ENCODE measurements around the gene GIT2.

Gene GIT2

DNA sequence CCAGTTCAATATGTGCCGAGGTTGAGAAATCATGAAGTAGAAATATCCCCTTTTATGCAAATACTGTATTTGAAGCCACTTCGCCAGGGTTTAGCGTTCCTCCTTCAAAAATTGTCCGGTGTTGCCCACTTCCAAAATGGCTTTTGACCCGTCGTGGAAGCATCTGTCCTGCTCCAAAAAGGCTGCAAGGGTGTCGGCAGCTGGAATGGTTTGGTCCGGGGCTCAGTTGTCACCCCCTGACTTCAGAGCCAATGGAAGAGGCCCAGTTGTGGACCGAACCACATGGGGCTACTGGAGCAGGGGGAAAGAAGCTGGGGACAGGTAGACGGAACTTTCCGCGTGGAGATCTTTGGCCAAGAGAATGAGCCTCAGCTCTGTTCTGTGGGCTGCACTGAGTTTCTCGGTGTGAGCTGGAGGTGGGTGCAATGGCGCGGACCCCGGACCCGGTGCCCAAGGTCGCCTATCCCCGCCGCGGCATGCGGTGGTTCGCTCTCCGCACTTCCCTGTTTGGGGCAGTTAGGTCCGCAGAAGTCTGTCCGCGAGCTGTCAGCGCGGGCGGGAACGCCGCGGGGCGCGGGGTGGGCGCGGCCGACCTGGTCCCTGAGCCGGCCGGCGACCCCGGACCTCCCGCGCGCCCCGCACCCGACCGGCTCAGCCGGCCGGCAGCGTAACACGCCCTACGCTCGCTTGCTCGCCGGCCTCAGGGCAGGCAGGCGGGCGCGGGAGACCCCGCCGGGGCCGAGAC lies 2.9 kb upstream of the GIT2 start, which contains the start of gene ANKRD13A:
TSS of gene ANKRD13A (plus strand) at position 527 of the 745 bp plus-strand sequence. CDS start 259 bp downstream, outside the sequence.
- H3K27ac ChIP-seq: peak within 1 kb of the TSS; percentile 75
- H3K36me3 ChIP-seq (ENCODE audit: insufficient read depth, low read length): no peaks in the 10 kb centered on the region
- TF ChIP-seq EZH2 (IDR thresholded peaks at IDR 0.05) (no peak), POLR2AphosphoS5 (IDR thresholded peaks at IDR 0.05; ENCODE audit: borderline replicate concordance, low read depth, low read length) (peak; percentile 78)
- no peaks in the 10 kb centered on the region for H3K9me3 ChIP-seq (ENCODE audit: low read depth, low read length)
- peak within 1 kb of the TSS; percentile 80 for H3K4me3 ChIP-seq
- peak; percentile 81 for DNase-seq (ENCODE audit: low read depth, low spot score)
- peak within 1 kb of the TSS; percentile 89 for H3K9ac ChIP-seq (ENCODE audit: insufficient read length)

DNA sequence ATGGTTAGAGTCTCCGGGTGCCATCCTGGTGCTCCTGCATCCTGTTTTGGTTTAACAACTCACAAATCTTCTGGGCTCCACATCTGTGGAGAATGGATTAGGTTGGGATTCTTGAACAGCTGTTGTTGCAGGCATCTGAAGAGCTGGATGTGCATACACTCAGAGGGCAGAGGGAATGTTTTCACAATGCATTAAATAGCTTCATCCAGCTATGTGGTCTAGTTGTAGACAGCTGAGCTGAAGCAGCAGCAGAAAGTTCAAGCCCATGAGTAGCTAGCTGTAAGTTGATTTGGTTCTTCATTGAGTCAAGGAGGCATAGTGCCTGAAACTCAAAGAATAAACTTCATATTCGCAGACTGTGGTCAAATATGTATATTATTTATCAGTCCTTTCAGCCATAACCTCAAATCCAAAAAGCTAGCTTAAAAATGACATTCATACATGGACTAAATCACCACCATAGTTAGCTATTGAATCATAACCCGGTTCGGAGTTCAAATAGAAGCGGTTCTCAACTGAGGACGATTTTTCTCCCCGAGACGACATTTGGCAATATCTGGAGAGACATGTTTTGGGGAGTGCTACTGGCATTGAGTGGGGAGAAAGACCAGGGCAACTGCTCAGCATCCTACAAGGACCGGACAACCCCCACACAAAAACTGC lies 2.2 kb upstream of the GIT2 start:
- peak overlapping the region; percentile 89 for H3K9ac ChIP-seq (ENCODE audit: insufficient read length)
- TF ChIP-seq POLR2AphosphoS5 (IDR thresholded peaks at IDR 0.05; ENCODE audit: borderline replicate concordance, low read depth, low read length) (no peak), EZH2 (IDR thresholded peaks at IDR 0.05) (no peak), FOXP2 (optimal IDR thresholded peaks at IDR 0.05; ENCODE audit: control extremely low read depth, extremely low read length, insufficient read depth) (no peak)
- peak overlapping the region; percentile 80 for H3K4me3 ChIP-seq
- no peaks in the 10 kb centered on the region for H3K36me3 ChIP-seq (ENCODE audit: insufficient read depth, low read length)
- DNase-seq (ENCODE audit: low read depth, low spot score): no peak
- no peak overlapping the region; the same call in 1 of the 2 replicates for H3K27ac ChIP-seq
- no peaks in the 10 kb centered on the region for H3K9me3 ChIP-seq (ENCODE audit: low read depth, low read length)

DNA sequence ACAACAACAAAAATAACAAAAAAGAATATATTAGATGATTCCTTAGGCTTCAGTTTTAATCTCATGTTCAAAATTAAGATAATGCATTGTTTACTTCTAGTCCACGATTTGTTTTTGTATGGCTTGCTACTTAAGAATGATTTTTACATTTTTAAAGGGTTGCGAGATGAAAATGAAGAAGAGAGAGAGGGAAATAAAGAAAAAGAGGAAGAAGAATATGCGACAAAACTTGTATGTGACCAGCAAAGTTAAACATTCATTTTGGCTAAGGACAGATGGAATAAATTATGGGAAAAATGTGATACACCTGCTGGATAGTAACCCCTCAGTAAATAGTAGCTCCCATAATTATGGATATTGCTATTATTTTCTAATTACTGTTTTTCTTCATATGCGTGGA lies 1.2 kb upstream of the GIT2 start:
- TF ChIP-seq FOXP2 (optimal IDR thresholded peaks at IDR 0.05; ENCODE audit: control extremely low read depth, extremely low read length, insufficient read depth) (no peak), EZH2 (IDR thresholded peaks at IDR 0.05) (no peak), POLR2AphosphoS5 (IDR thresholded peaks at IDR 0.05; ENCODE audit: borderline replicate concordance, low read depth, low read length) (no peak)
- Histone ChIP-seq H3K36me3 (ENCODE audit: insufficient read depth, low read length) (no peaks in the 10 kb centered on the region), H3K9me3 (ENCODE audit: low read depth, low read length) (no peaks in the 10 kb centered on the region), H3K27ac (no peak overlapping the region), H3K4me3 (no peak overlapping the region), H3K9ac (ENCODE audit: insufficient read length) (no peak overlapping the region)
- DNase-seq (ENCODE audit: low read depth, low spot score): no peak

DNA sequence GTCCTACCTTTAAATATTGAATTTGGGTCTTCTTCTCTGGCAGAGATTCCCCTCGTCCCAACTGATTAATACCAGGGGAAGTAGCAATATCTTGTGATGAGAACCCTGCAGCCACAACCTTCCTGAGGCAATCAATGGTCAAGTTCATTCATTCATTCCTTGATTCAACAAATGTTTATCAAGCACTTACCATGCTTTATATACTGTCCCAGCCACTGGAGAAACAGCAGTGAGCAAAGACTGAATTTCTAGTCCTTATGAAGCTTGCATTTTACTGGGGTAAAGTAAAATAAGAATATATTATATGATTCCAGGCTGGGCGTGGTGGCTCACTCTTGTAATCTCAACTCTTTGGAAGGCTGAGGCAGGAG lies 300 bp upstream of the GIT2 start:
- Histone ChIP-seq H3K9me3 (ENCODE audit: low read depth, low read length) (no peaks in the 10 kb centered on the region), H3K9ac (ENCODE audit: insufficient read length) (peak overlapping the region; percentile 90), H3K27ac (peak overlapping the region; percentile 78), H3K4me3 (peak overlapping the region; percentile 94), H3K36me3 (ENCODE audit: insufficient read depth, low read length) (peaks cover 3% of the 10 kb centered on the region; the same call in 1 of the 2 replicates)
- TF ChIP-seq FOXP2 (optimal IDR thresholded peaks at IDR 0.05; ENCODE audit: control extremely low read depth, extremely low read length, insufficient read depth) (no peak), EZH2 (IDR thresholded peaks at IDR 0.05) (no peak), POLR2AphosphoS5 (IDR thresholded peaks at IDR 0.05; ENCODE audit: borderline replicate concordance, low read depth, low read length) (no peak)
- no peak for DNase-seq (ENCODE audit: low read depth, low spot score)

DNA sequence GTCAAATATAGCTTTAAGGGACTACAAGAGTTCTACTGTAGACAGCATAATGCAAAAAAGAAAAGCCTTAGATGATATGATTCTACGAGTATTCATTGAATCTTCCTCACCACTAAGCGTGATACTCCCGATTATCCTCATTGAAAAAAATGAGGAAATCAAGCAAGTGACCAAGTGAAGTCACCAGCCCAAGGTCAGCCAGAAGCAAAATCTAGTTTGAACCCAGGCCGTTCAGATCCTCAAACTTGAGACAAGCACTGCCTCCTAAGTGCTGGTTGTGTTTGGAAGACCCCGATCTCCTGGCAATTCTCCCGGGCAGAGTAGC lies 845 bp downstream of the GIT2 start:
- no peaks in the 10 kb centered on the region for H3K9me3 ChIP-seq (ENCODE audit: low read depth, low read length)
- H3K36me3 ChIP-seq (ENCODE audit: insufficient read depth, low read length): peaks cover 12% of the 10 kb centered on the region
- H3K4me3 ChIP-seq: peak overlapping the region; percentile 94
- H3K9ac ChIP-seq (ENCODE audit: insufficient read length): peak overlapping the region; percentile 90
- DNase-seq (ENCODE audit: low read depth, low spot score): no peak
- no peak for TF ChIP-seq EZH2 (IDR thresholded peaks at IDR 0.05)
- no peak for TF ChIP-seq FOXP2 (optimal IDR thresholded peaks at IDR 0.05; ENCODE audit: control extremely low read depth, extremely low read length, insufficient read depth)
- H3K27ac ChIP-seq: no peak overlapping the region

DNA sequence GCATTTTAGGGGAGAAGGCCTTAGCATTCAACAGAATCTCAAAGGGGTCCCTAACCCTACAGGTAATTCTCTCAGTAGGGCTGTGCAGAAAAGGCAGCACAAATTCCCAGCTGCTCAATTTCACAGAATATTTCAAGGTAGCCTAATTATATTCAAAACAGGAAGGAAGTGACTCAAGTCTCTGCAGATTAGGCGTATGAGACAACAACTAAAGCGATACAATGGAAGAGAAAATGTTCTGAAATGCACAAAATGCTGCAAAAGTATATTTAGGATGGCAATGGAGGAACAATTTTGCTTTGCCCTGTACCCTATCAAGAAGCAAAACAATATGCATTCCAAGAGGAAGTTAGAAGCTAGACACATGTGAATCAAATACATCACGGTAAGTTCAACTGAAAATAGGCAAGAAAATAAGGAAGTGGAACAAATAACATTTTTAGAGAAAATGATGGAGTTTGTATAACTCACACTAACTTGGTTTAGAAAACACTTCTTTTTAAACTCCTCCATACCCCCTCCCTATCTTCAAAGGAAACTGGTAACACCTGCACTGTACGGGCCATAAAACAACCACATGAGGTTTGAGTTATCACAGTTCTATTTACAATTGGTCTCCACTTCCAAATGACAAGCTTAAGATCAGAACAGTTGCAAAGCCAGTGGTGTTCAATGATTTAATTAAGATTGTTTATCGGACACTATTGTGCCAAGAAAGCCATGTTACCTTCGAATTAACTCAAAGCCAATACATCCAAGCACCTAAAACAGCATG lies 1.6 kb downstream of the GIT2 start:
- TF ChIP-seq FOXP2 (optimal IDR thresholded peaks at IDR 0.05; ENCODE audit: control extremely low read depth, extremely low read length, insufficient read depth) (no peak), POLR2AphosphoS5 (IDR thresholded peaks at IDR 0.05; ENCODE audit: borderline replicate concordance, low read depth, low read length) (no peak), EZH2 (IDR thresholded peaks at IDR 0.05) (no peak)
- peaks cover 18% of the 10 kb centered on the region for H3K36me3 ChIP-seq (ENCODE audit: insufficient read depth, low read length)
- no peak for DNase-seq (ENCODE audit: low read depth, low spot score)
- peak overlapping the region; percentile 90 for H3K9ac ChIP-seq (ENCODE audit: insufficient read length)
- H3K9me3 ChIP-seq (ENCODE audit: low read depth, low read length): no peaks in the 10 kb centered on the region
- no peak overlapping the region for H3K27ac ChIP-seq
- peak overlapping the region; percentile 94 for H3K4me3 ChIP-seq

DNA sequence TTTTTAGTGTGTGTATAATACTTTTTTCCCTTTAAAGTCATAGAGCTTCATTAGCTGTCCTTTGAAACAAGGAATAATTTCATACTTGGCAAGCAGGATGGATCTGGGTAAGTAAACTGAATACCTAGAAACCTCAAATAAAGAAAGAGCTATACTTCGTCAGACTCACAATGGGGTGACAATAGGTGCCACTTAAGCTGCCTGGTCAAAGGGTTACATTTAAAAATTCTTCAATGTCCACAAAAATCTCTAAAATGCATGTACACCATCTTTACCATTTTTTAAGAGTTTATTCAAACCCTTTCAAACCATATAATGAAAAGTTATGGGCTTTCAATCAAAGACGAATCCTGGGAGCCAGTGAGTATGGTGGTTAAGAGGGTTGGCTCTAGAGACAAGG lies 3.1 kb downstream of the GIT2 start:
- H3K4me3 ChIP-seq: no peak overlapping the region
- H3K27ac ChIP-seq: no peak overlapping the region
- DNase-seq (ENCODE audit: low read depth, low spot score): no peak
- no peaks in the 10 kb centered on the region for H3K9me3 ChIP-seq (ENCODE audit: low read depth, low read length)
- peaks cover 29% of the 10 kb centered on the region for H3K36me3 ChIP-seq (ENCODE audit: insufficient read depth, low read length)
- no peak overlapping the region for H3K9ac ChIP-seq (ENCODE audit: insufficient read length)
- TF ChIP-seq FOXP2 (optimal IDR thresholded peaks at IDR 0.05; ENCODE audit: control extremely low read depth, extremely low read length, insufficient read depth): no peak
- no peak for TF ChIP-seq EZH2 (IDR thresholded peaks at IDR 0.05)
- TF ChIP-seq POLR2AphosphoS5 (IDR thresholded peaks at IDR 0.05; ENCODE audit: borderline replicate concordance, low read depth, low read length): no peak

DNA sequence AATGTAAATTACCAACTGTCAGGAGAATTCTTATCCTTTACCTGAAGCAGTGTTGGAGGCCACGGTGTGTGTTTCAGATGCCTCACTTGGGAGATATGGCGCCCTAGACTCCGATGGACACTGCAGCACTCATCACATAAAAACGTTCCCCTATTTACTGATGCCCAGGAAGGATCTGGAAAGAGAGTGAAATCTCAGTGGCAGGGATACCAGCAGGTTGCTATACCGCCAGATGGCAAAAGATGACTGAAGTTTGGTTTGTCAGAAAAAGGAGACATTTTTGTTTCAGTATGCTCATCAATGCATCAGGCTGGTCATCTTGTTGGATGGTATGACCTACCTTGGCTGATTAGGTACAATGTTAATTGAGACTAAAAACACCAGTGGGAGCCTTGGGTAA lies 4.6 kb downstream of the GIT2 start:
- Histone ChIP-seq H3K36me3 (ENCODE audit: insufficient read depth, low read length) (peaks cover 37% of the 10 kb centered on the region), H3K4me3 (no peak overlapping the region), H3K9ac (ENCODE audit: insufficient read length) (no peak overlapping the region), H3K9me3 (ENCODE audit: low read depth, low read length) (no peaks in the 10 kb centered on the region), H3K27ac (no peak overlapping the region)
- DNase-seq (ENCODE audit: low read depth, low spot score): no peak
- TF ChIP-seq EZH2 (IDR thresholded peaks at IDR 0.05): no peak
- TF ChIP-seq POLR2AphosphoS5 (IDR thresholded peaks at IDR 0.05; ENCODE audit: borderline replicate concordance, low read depth, low read length): no peak
- TF ChIP-seq FOXP2 (optimal IDR thresholded peaks at IDR 0.05; ENCODE audit: control extremely low read depth, extremely low read length, insufficient read depth): no peak
